Trophoblast cell (in vitro differentiated cells and primary cell): ENCODE measurements around the gene ARF3.
A peak's percentile ranks its signal among the peaks of the same experiment; 100 is the strongest.

ENCODE experiments used
- DNase-seq, 2 donors: peaks; one replicate each; pipeline ENCODE4 v3.0.0-alpha.2; 2016
- H2AFZ ChIP-seq: 2 replicates; pipeline ENCODE4 v1.6.1; 2013; ENCODE audit warnings: low read length, moderate library complexity, mild to moderate bottlenecking; ENCODE audit not compliant: insufficient read depth, poor library complexity
- H2AK5ac ChIP-seq: 2 replicates; pipeline ENCODE4 v1.6.1; 2013; ENCODE audit warnings: mild to moderate bottlenecking, low read length
- H2BK120ac ChIP-seq: 2 replicates; pipeline ENCODE4 v1.6.1; 2013; ENCODE audit warnings: low read length, mild to moderate bottlenecking, moderate library complexity; ENCODE audit not compliant: insufficient read depth, poor library complexity
- H2BK12ac ChIP-seq: 2 replicates; pipeline ENCODE4 v1.6.1; 2013; ENCODE audit warnings: mild to moderate bottlenecking, low read length, moderate library complexity
- H2BK5ac ChIP-seq: 2 replicates; pipeline ENCODE4 v1.6.1; 2013; ENCODE audit warnings: low read length, low read depth, moderate library complexity, mild to moderate bottlenecking; ENCODE audit not compliant: poor library complexity
- H3K14ac ChIP-seq: 2 replicates; pipeline ENCODE4 v1.6.1; 2013; ENCODE audit warnings: mild to moderate bottlenecking, low read length
- H3K18ac ChIP-seq: 2 replicates; pipeline ENCODE4 v1.6.1; 2013; ENCODE audit warnings: mild to moderate bottlenecking, low read length
- H3K23ac ChIP-seq: 2 replicates; pipeline ENCODE4 v1.6.1; 2013; ENCODE audit warnings: low read length
- H3K27ac ChIP-seq: 2 replicates; pipeline ENCODE4 v1.5.1; 2013; ENCODE audit warnings: low read depth, mild to moderate bottlenecking, inconsistent platforms, low read length, moderate library complexity
- H3K27me3 ChIP-seq: 2 replicates; pipeline ENCODE4 v1.6.1; 2013; ENCODE audit warnings: inconsistent platforms, mild to moderate bottlenecking, low read length, moderate library complexity; ENCODE audit not compliant: insufficient read depth
- H3K36me3 ChIP-seq, 2 experiments: 1 replicate in 1 of 2; 2 replicates in 1 of 2; pipeline ENCODE4 v1.6.1; 2013; ENCODE audit warnings: low read length in 2 of 2, mild to moderate bottlenecking in 2 of 2, moderate library complexity in 1 of 2; ENCODE audit not compliant: insufficient read depth in 2 of 2, control insufficient read depth in 1 of 2
- H3K4ac ChIP-seq: 2 replicates; pipeline ENCODE4 v1.6.1; 2013; ENCODE audit warnings: low read depth, mild to moderate bottlenecking, low read length, moderate library complexity
- H3K4me1 ChIP-seq, 2 experiments: 1 replicate in 1 of 2; 2 replicates in 1 of 2; pipeline ENCODE4 v1.6.1; 2013; ENCODE audit warnings: low read length in 2 of 2, mild to moderate bottlenecking in 2 of 2, moderate library complexity in 1 of 2; ENCODE audit not compliant: insufficient read depth in 2 of 2, control insufficient read depth in 1 of 2
- H3K4me2 ChIP-seq: 2 replicates; pipeline ENCODE4 v1.6.1; 2013; ENCODE audit warnings: inconsistent platforms, mild to moderate bottlenecking, low read length, moderate library complexity
- H3K4me3 ChIP-seq: 2 replicates; pipeline ENCODE4 v1.5.1; 2013; ENCODE audit warnings: mild to moderate bottlenecking, low read depth, low read length, inconsistent platforms
- H3K79me1 ChIP-seq: one replicate; pipeline ENCODE4 v1.6.1; 2013; ENCODE audit warnings: low read length
- H3K79me2 ChIP-seq: 2 replicates; pipeline ENCODE4 v1.6.1; 2013; ENCODE audit warnings: low read length, mild to moderate bottlenecking; ENCODE audit not compliant: control insufficient read depth, insufficient read depth, poor library complexity
- H3K9ac ChIP-seq: 2 replicates; pipeline ENCODE4 v1.6.1; 2013; ENCODE audit warnings: mild to moderate bottlenecking, low read length
- H3K9me3 ChIP-seq: 2 replicates; pipeline ENCODE4 v1.6.1; 2013; ENCODE audit warnings: low read depth, mild to moderate bottlenecking, control low read depth, inconsistent platforms, low read length; ENCODE audit not compliant: insufficient read depth
- H4K12ac ChIP-seq: 2 replicates; pipeline ENCODE4 v1.6.1; 2013; ENCODE audit warnings: low read depth, mild to moderate bottlenecking, low read length, moderate library complexity
- H4K8ac ChIP-seq: 2 replicates; pipeline ENCODE4 v1.6.1; 2013; ENCODE audit warnings: low read depth, mild to moderate bottlenecking, low read length, moderate library complexity
- H4K91ac ChIP-seq: one replicate; pipeline ENCODE4 v1.6.1; 2013; ENCODE audit warnings: low read depth, mild to moderate bottlenecking, low read length, moderate library complexity
- WGBS: extraction: QIAGEN DNeasy Blood & Tissue Kit; methylation state at CpG from one replicate; pipeline ENCODE4 v1.1.7; 2013; ENCODE audit warnings: missing lambda C conversion rate; ENCODE audit not compliant: insufficient read length, insufficient coverage; ENCODE audit errors: extremely low coverage; 5-methylcytosine and 5-hydroxymethylcytosine counted together

The ARF3 gene

DNA sequence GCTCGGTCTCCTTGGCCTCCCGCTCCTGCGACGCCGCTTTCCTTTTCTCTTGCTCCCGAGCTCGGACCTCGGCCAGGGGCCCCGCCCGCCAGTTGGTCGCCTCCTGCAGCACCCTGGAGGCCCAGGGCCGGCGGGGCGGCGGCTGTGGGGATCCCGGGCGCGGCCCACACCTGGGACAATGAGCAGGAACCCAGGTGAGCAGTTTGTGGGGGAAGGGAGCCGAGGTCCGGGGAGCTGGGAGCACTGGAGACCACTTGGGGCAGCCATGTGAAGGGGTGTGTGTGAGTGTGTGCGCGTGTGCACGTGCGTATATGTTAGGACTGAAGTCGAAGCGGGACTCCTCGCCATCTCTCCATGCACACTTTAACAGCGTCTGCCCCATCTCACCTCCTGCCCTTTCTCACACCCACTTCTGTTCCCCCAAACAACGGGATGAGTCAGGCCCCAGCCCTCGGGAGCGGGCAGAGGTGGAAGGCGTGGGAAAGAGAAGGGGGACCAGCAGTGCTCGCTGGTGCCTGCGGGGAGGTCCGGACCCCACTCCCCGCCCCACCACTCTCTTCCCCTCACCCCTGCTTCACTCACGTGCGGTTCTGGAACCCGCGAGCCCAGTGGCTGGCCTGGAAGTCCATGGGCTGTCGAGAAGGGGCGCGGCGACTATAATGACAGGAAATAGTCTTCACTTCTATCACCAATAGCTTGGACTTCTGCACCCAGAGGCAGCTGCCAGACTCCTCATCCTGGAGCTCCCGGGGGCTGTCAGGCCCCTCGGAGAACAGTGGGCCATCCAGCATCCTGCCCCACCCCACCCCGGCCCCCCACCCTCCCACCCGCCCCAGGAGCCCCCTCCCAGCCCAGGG lies 41.4 kb upstream of the ARF3 start:
- peaks cover 24 to 27% of the 10 kb centered on the region in 2 experiments for H3K4me1 ChIP-seq
- no peak overlapping the region for H2BK12ac ChIP-seq
- no peak overlapping the region for H3K18ac ChIP-seq
- no peak overlapping the region for H3K23ac ChIP-seq
- no peak overlapping the region for H3K9ac ChIP-seq
- peaks cover 3% of the 10 kb centered on the region for H3K9me3 ChIP-seq
- H3K79me2 ChIP-seq: no peaks in the 10 kb centered on the region
- peaks cover 41% of the 10 kb centered on the region for H3K27me3 ChIP-seq
- peaks cover 18 to 22% of the 10 kb centered on the region in 2 experiments for H3K36me3 ChIP-seq
- no peaks in the 10 kb centered on the region for H3K79me1 ChIP-seq
- peak overlapping the region; percentile 59 for H3K4me2 ChIP-seq
- no peak overlapping the region for H3K4ac ChIP-seq
- DNase-seq: peak in 1 of 2 donors; percentile 19
- no peak overlapping the region for H2AK5ac ChIP-seq
- no peak overlapping the region for H2BK120ac ChIP-seq
- no peak overlapping the region for H3K27ac ChIP-seq
- peak overlapping the region; percentile 61 for H2AFZ ChIP-seq
- H4K8ac ChIP-seq: peak overlapping the region; percentile 49
- WGBS: no CpG with 5 or more reads among the region's 48 CpGs
- no peak overlapping the region for H3K14ac ChIP-seq
- H3K4me3 ChIP-seq: no peak overlapping the region
- H4K12ac ChIP-seq: no peak overlapping the region
- no peak overlapping the region for H2BK5ac ChIP-seq
- H4K91ac ChIP-seq: no peak overlapping the region

DNA sequence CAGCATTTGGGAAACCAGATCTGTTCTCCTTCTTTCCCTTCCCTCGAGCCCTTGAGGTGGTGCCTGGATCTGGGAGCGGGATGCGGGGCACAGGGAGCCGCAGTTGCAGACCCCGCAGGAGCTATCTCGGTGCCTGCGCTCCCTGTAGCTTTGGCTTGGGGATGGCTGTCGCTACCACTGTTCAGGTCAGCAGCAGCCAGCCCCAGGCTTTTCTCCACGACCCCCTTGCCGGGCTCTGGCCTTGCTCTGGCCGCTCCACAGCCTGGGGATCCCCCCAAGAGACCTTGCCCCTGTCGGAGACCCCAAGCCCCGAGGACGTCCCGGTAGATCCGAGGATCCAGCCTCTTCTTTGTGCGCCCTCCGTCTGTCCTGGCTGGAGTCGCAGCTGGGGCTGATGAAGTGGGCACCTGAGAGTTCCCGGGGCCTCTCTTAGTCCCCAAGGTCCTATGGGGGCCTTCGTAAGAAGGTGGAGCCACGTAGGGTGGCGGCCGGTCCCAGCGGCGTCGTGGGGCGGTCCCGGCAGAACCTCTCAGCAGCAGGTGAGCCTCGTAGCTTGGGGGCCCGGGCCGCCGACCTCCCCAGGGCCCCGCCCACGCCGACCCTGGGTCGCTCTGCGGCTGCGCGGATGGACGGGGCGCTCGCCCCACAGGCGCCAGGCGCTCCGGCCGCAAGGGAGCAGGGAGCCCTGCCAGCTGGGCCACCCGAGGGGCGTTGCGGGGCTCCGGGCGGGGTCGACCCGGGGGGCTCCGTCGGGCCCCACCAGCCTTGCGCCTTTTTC lies 40.6 kb upstream of the ARF3 start:
- H3K4ac ChIP-seq: no peak overlapping the region
- H2BK5ac ChIP-seq: no peak overlapping the region
- no CpG with 5 or more reads among the region's 57 CpGs for WGBS
- H3K36me3 ChIP-seq: peaks cover 12 to 14% of the 10 kb centered on the region in 2 experiments
- peak overlapping the region; percentile 49 for H4K8ac ChIP-seq
- H2AFZ ChIP-seq: peak overlapping the region; percentile 48
- H3K27ac ChIP-seq: no peak overlapping the region
- no peak overlapping the region for H2AK5ac ChIP-seq
- peak in 1 of 2 donors; percentile 44 for DNase-seq
- no peak overlapping the region for H2BK120ac ChIP-seq
- peaks cover 41% of the 10 kb centered on the region for H3K27me3 ChIP-seq
- no peak overlapping the region for H3K4me3 ChIP-seq
- H3K4me1 ChIP-seq: peaks cover 24 to 27% of the 10 kb centered on the region in 2 experiments
- no peaks in the 10 kb centered on the region for H3K79me2 ChIP-seq
- H3K18ac ChIP-seq: no peak overlapping the region
- H3K4me2 ChIP-seq: peak overlapping the region; percentile 70
- no peak overlapping the region for H4K12ac ChIP-seq
- no peaks in the 10 kb centered on the region for H3K79me1 ChIP-seq
- no peak overlapping the region for H4K91ac ChIP-seq
- peaks cover 3% of the 10 kb centered on the region for H3K9me3 ChIP-seq
- no peak overlapping the region for H2BK12ac ChIP-seq
- H3K14ac ChIP-seq: no peak overlapping the region
- H3K9ac ChIP-seq: no peak overlapping the region
- no peak overlapping the region for H3K23ac ChIP-seq

DNA sequence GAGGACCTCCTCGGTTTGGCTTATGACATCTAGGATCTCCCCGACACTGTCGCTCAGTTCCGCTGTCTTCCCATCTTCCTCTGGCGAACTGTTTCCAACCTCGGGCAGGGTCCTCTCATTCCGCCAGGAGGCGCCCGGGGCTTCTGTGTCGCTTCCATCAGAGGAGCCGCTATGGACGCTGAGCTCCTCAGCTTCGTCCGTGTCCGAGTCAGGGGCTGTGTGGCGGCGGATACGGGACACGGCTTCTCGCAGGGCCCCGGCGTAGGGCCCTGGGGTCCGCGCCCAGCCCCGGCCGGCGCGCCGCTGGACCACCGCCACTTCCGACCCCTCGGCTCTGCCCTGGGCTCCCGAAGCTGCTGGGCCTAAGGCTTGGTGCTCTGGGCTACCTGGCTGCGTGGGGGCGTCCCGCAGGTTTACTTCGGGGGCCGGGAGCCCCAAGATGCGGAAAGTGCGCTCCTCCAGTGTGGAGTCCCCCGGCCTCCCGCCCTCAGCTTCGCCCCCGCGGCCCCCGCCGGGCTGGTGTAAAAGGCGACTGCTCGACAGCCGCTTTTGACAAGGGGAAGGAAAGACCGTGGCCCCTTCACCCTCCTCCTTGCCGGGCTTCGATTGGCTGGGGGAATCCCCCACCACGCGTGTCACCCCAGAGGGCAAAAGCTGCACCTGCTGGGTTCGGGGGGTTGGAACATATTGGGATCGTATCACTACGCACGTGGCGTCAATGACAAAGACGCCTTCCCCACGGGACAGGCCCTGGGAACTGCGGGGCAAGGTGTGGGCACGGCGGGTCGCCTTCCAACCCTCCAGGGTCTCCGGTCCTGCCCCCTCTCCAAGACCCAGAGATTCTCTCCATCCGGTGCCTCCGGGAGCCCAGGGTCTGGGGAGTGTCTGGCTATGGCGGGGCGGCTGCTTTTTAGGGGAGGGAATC lies 39.8 kb upstream of the ARF3 start:
- Histone ChIP-seq H3K79me1 (no peaks in the 10 kb centered on the region), H3K14ac (no peak overlapping the region), H3K79me2 (no peaks in the 10 kb centered on the region), H4K8ac (no peak overlapping the region), H3K27me3 (peaks cover 41% of the 10 kb centered on the region), H3K4me1 (peaks cover 24 to 27% of the 10 kb centered on the region in 2 experiments), H3K4me2 (peak overlapping the region; percentile 70), H4K91ac (no peak overlapping the region), H3K4me3 (no peak overlapping the region), H2BK5ac (no peak overlapping the region), H3K4ac (no peak overlapping the region), H4K12ac (no peak overlapping the region), H3K9me3 (peaks cover 3% of the 10 kb centered on the region), H3K23ac (no peak overlapping the region), H3K27ac (no peak overlapping the region), H2AFZ (peak overlapping the region; percentile 1), H3K18ac (no peak overlapping the region), H2AK5ac (no peak overlapping the region), H2BK120ac (no peak overlapping the region), H3K36me3 (peaks cover 6 to 8% of the 10 kb centered on the region in 2 experiments), H3K9ac (no peak overlapping the region), H2BK12ac (no peak overlapping the region)
- WGBS: no CpG with 5 or more reads among the region's 71 CpGs
- peak; percentile 72 to 88 for DNase-seq
